Raji (cell line): ENCODE measurements around the gene AQP2.

Experiments used
- POLR2A ChIP-seq: IDR thresholded peaks from 2 replicates; pipeline ENCODE4 v1.6.1; 2011; ENCODE audit warnings: low read depth, low read length, control low read depth; ENCODE audit not compliant: insufficient read depth

Gene AQP2

DNA sequence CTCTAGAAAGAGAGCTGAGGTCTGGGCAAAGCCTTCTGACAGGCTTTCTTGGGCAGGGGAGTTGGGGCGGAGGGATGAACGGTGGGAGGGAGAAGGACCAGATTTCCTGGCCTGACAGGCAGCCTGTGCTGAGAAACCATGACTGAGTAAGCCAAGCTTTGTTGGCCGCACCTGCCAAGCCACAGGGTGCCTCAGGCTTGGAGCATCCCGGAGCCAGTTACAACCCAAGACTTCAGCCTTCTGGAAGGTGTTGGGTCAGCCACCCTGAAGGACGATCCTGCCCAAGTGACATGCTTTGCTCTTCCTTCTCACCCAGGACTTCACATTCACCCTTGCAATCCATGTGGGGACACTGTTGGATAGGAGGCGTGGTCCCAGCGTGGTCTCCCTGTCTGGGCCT is 21.0 kb upstream of the AQP2 start:
- no peak for TF ChIP-seq POLR2A

DNA sequence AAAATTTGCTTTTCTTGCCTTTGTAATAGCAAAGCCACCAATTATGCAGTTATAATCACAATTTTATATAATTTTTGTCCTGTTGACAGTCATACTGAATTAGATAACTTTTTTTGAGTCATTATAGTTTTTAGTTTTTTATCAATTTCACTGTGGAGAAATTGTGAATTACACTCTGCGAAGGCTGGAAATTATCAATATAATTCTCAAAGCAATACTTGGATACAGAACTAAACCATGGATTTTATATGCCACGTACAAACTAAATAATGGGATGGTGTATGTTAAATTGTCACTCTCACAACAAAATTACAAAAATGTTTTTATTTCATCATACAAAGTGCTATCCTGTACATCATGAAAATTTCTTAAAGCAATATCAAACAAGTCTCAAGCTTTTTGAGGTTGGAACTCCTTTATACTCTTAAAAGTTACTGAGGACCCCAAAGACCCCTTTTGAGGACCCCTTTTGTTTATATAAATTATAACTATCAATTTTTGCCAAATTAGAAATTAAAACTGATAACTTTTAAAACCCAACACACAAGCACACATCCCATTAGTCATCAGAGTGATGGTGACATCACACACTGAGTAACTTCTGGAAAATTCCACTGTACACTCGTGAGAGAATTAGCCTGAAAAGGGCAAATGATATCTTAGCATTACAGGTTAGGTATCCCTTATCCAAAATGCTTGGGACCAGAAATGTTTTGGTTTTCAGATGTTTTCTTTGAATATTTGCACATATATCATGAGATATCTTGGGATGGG is 19.8 kb upstream of the AQP2 start:
- TF ChIP-seq POLR2A: no peak

- no peak for TF ChIP-seq POLR2A
Measured at GRCh38 chr12:49932023-49932422, 18.5 kb upstream of the AQP2 start.

- TF ChIP-seq POLR2A: no peak
Measured at GRCh38 chr12:49932533-49933130, 17.9 kb upstream of the AQP2 start.

- no peak for TF ChIP-seq POLR2A
Measured at GRCh38 chr12:49933796-49934195, 16.7 kb upstream of the AQP2 start.

DNA sequence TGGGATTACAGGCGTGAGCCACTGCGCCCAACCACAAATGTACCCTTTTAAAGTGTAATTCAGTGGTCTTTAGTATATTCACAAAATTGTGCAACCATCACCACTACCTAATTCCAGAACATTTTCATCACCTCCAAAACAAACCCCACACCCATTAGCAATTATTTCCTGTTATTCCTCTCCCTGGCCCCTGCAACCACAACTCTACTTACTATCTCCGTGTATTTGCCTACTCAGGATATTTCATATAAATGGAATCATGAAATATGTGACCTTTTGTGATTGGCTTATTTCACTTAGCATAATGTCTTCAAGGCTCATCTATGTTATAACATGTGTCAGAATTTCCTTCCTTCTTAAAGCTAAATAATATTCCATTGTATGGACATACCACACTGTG is 16.0 kb upstream of the AQP2 start:
- TF ChIP-seq POLR2A: no peak

- no peak for TF ChIP-seq POLR2A
Measured at GRCh38 chr12:49936925-49937324, 13.6 kb upstream of the AQP2 start.

DNA sequence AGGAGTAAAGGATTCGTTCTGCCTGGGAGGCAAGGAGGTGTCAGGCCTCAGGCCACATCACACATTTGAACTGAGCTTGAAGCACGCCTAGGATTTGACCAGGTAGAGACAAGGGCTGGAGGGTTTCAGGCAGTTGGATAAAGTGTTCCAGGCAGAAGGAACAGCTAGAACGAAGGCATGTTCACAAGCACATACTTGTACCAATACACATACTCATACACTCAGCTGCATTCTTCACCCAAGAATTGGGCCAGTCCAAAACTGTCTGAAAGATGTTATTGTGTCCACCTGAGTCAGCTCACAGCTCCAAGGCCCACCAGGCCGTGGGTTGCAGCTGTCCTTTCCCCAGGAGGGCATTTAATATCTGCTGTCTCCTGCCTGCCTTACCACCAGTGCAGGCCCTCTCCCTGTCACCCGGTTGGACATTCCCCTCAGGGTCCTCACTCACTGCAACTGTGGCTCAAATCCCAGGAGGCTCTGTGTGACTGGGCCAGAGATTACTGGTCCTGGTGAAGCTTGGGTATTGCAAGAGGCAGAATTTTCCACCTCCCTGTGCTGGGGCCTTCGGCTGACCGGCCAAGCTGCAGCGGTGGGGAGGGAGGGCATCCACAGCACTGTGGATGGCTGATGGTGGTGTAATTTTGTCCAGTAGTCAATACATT is 12.8 kb upstream of the AQP2 start:
- no peak for TF ChIP-seq POLR2A

DNA sequence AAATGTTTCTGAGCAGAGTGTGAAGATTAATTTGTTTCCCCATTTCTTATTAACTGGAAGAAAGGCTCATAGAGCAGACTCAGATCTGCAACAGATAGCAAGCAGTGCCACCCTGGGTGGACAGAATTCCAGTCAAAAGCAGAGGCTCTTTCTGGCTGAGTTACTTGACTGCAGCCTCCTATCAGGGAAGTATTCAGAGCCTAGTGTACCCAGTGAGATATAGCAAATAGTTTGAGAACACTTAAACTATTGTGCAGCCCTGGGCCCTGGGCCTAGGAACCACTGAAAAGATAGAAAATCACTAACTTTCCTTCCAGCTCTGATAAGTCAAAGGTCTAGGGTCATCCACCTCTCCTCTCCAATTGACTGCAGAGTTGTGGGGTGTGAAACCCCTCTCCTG is 11.2 kb upstream of the AQP2 start:
- no peak for TF ChIP-seq POLR2A

- TF ChIP-seq POLR2A: no peak
Measured at GRCh38 chr12:49939707-49940106, 10.8 kb upstream of the AQP2 start.

DNA sequence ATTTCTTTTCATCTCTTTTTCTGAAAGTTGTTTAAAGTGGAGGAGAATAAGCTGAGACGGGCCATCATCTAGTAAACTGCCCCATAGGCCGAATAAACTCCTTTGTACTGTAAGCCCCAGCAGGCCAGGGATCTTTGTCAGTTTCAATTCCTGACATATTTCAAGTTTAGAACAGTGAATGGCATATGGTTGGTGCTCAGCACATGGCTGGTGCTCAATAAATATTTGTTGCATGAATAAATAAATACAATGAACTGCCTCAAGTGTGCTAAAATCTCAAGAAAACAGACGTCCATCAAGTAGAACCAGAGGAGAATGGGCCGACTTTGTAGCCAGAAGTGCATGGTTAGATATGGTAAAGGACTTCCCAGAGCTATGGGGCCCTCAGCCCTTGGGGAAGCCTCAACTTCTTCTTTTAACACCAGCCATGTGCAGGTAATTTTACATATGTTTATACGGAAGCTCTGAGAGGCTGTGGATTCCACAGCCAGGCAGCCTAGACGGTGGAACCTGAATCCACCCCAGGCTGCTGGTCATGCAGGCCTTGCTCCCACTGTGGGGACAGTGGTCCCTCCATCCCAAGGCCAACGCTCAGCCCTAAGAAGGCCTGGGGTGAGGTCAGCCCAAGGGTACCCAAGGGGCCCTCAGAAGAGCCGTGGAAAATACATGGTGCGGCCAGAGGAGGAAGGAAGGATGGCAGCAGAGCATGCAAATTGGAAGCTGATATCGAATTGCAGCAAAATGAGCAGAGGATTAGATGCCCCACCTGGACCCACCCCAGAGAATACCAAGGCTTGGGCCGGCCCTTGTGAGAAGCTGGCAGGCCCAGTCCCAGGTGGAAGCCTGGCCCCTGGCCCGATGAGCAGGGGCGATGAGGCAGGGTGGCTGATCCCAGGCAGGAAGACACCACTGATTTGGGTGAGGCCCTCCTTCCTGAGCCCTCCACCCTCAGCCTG is 8.7 kb upstream of the AQP2 start:
- no peak for TF ChIP-seq POLR2A

- TF ChIP-seq POLR2A: no peak
Measured at GRCh38 chr12:49942512-49942893, 8.0 kb upstream of the AQP2 start.

- TF ChIP-seq POLR2A: no peak
Measured at GRCh38 chr12:49942921-49943624, 7.5 kb upstream of the AQP2 start.

DNA sequence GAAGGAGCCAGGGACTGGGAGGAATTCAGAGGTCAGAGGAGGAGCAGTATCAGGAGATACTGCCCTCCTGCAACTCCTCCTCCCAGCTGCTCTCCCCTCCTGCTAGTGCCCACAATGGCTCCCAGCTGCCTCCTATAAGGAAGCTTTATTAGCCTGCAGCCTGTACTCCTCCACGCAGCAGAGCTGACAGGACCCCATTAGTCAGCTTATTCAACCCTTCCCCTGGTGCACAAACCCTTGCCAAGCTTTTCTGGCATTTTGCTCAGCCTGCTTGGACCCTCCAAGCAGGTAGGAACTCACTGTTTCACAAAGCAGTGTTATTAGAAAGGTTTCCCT is 6.9 kb upstream of the AQP2 start:
- no peak for TF ChIP-seq POLR2A

- no peak for TF ChIP-seq POLR2A
Measured at GRCh38 chr12:49944046-49944445, 6.5 kb upstream of the AQP2 start.
